Esophagus muscularis mucosa (tissue), 4 donors: ENCODE results near the gene SLC22A16. TPM values are rescaled to one million over a fixed set of nuclear protein-coding genes. Genes with fewer than 3 reads are reported as not detected.
A peak's percentile ranks its signal among the peaks of the same experiment; 100 is the strongest.

Source experiments
- DNase-seq: peaks from one replicate; pipeline ENCODE4 v3.0.0-alpha.2; 2017; ENCODE audit errors: extremely low spot score
- H3K27ac ChIP-seq, 4 donors: fragments of 200-600 bp; sonication (generic); replicated peaks in 1 of 4; 1 replicate in 3 of 4; 2 replicates in 1 of 4; pipeline ENCODE4 v1.5.1; 2016 to 2019; ENCODE audit warnings: mild to moderate bottlenecking in 1 of 4
- H3K27me3 ChIP-seq, 4 donors: fragments of 200-600 bp; sonication (generic); one replicate each; pipeline versions ENCODE4 v1.5.1 to v1.6.0; 2016 to 2019
- H3K36me3 ChIP-seq, 4 donors: fragments of 200-600 bp; sonication (generic); one replicate each; pipeline ENCODE4 v1.5.1; 2016 to 2019
- H3K4me1 ChIP-seq, 4 donors: fragments of 200-600 bp; sonication (generic); one replicate each; pipeline ENCODE4 v1.5.1; 2016 to 2019
- H3K4me3 ChIP-seq, 4 donors: fragments of 200-600 bp; sonication (generic); 1 replicate in 2 of 4; 2 replicates in 2 of 4; pipeline ENCODE4 v1.5.1; 2016 to 2019; ENCODE audit warnings: mild to moderate bottlenecking in 4 of 4, moderate library complexity in 1 of 4
- H3K9me3 ChIP-seq, 4 donors: fragments of 200-600 bp; sonication (generic); 1 replicate in 3 of 4; 2 replicates in 1 of 4; pipeline ENCODE4 v1.5.1; 2016 to 2019
- CTCF ChIP-seq, 3 experiments: fragments of 200-600 bp in 2 of 3; fragments of 450-650 bp in 1 of 3; sonication (generic) in 2 of 3; IDR thresholded peaks; one replicate each; pipeline ENCODE4 v1.5.1; 2017 to 2019; ENCODE audit warnings: antibody characterized with exemption in 3 of 3, mild to moderate bottlenecking in 2 of 3, moderate library complexity in 1 of 3
- EP300 ChIP-seq: sonication (generic); formaldehyde crosslinking; IDR thresholded peaks from one replicate; pipeline ENCODE4 v1.6.1; 2017; ENCODE audit warnings: antibody characterized with exemption
- POLR2A ChIP-seq: fragments of 450-650 bp; IDR thresholded peaks from one replicate; pipeline ENCODE4 v1.6.1; 2017; ENCODE audit warnings: antibody characterized with exemption, moderate library complexity, mild to moderate bottlenecking, low read depth
- POLR2AphosphoS5 ChIP-seq, 2 donors: sonication (generic); formaldehyde crosslinking; IDR thresholded peaks; one replicate each; pipeline ENCODE4 v1.6.1; 2017; ENCODE audit warnings: antibody characterized with exemption in 2 of 2
- WGBS: methylation state at CpG from one replicate; pipeline ENCODE4 v1.1.5; 2018; 5-methylcytosine and 5-hydroxymethylcytosine counted together
- intact Hi-C: fragments of 100-400 bp; cut with DNase I; formaldehyde crosslinking; loops from one replicate; pipeline ENCODE4 v1.15.1; 2023
- total RNA-seq, 4 donors: library from RNA; depleted of rRNA; stranded (reverse); fragments of >200 nt; gene quantifications; one replicate each; pipeline versions ENCODE4 v1.1.0 to v1.2.1, GENCODE V29; 2016

SLC22A16 gene
- total RNA-seq, 4 donors from 2014 or later, result 0.50 TPM; not detected in 3

DNA sequence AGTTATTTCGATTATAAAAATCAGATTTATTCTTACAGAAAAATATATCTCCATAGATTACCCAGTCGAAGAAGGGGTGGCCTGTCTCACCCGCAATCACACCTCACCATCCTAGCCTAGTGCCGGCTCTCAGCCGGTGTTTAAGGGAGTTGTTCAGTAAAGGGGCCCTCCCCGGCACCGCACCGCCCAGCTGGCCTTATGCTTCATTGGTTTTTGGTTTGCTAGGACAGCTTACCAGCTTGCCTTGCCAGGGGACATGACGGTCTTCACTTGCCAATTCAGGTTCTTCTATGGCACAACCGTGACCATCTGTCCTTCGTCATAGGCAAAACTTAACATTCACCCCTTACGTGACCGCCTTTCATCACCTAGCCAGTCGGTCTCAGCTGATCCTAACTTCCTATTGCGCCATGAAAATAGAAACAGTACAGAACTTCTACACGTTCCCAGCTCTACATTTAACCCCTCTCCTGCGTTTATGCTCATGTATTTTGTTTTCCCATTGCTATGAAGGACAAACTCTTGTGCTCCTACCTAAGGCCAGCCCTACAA is 44.7 kb upstream of the SLC22A16 start:
- H3K36me3 ChIP-seq, result no peaks in the 10 kb centered on the region
- WGBS, result 89% methylated on average over 17 of the region's 17 CpGs
- DNase-seq, result peak; percentile 29
- no peak overlapping the region for H3K4me3 ChIP-seq
- peaks cover 0 to 9% (median 7%) of the 10 kb centered on the region in 4 donors for H3K4me1 ChIP-seq
- H3K27me3 ChIP-seq, result no peaks in the 10 kb centered on the region
- TF ChIP-seq POLR2A (no peak), EP300 (no peak), POLR2AphosphoS5 (IDR thresholded peaks at IDR 0.05) (no peak), CTCF (IDR thresholded peaks at IDR 0.05) (no peak)
- H3K27ac ChIP-seq, result no peak overlapping the region
- intact Hi-C loops, result no loop called here
- no peaks in the 10 kb centered on the region for H3K9me3 ChIP-seq

GRCh38 chr6:110520209-110520965 is 44.0 kb upstream of the SLC22A16 start:
- Histone ChIP-seq H3K27me3 (no peaks in the 10 kb centered on the region), H3K4me1 (peaks cover 0 to 9% (median 7%) of the 10 kb centered on the region in 4 donors), H3K36me3 (no peaks in the 10 kb centered on the region), H3K9me3 (no peaks in the 10 kb centered on the region), H3K4me3 (no peak overlapping the region), H3K27ac (no peak overlapping the region)
- intact Hi-C loops, result no loop called here
- 81% methylated on average over 12 of the region's 12 CpGs for WGBS
- no peak for DNase-seq
- no peak for TF ChIP-seq POLR2AphosphoS5 (IDR thresholded peaks at IDR 0.05)
- no peak for TF ChIP-seq POLR2A
- TF ChIP-seq CTCF (IDR thresholded peaks at IDR 0.05), result no peak
- TF ChIP-seq EP300, result no peak

DNA sequence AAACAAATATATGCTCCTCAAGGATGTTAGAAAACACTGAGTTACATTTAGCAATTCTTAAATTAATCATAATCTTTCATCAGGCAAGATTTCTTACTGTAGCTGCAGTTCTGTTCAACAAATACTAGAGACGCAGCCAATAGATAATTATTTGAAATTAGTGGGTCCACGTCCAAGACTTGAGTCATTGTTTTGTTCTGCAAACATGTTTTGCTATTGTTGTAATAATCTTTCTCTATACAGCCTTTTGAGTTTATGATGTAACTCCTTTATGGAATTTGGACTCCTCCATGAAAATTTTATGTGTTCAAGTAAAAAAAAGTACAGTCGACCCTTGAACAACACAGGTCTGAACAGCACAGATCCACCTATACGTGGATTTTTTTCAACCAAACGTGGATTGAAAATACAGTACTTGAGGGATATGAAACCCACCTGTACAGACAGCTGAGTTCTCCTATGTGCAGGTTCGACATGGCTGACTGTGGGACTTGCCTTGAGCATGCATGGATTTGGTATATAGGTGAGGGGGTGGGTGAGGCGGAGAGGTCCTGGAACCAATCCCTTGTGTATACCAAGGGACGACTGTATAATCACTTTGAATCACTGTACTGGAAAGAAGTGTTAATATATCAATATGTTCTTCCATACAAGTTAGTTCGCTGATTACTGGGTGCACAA is 41.3 kb upstream of the SLC22A16 start:
- no peaks in the 10 kb centered on the region for H3K27me3 ChIP-seq
- 76% methylated on average over 9 of the region's 9 CpGs for WGBS

DNA sequence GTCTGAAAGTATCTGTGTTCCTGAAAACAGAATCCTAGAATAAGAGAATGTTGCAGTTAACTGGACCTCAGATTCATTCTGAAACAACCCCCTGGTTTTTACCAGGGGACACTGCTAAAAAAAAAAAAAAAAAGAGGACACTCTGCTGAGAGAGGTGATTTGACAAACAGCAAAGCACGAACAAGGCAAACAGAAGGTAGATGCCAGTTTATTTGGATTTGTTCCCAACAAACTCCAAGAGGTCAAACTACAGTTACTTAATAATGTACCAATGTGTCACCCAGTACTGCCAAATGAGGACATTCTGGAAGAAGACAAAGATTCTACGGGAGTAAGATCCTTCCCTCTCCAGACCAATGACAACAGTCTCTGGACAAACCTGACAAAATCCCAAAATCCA is 40.6 kb upstream of the SLC22A16 start:
- Histone ChIP-seq H3K36me3 (no peaks in the 10 kb centered on the region), H3K4me1 (peaks cover 0 to 18% (median 14%) of the 10 kb centered on the region in 4 donors), H3K27me3 (no peaks in the 10 kb centered on the region), H3K4me3 (no peak overlapping the region), H3K27ac (no peak overlapping the region), H3K9me3 (no peaks in the 10 kb centered on the region)
- 52% methylated on average over 2 of the region's 2 CpGs for WGBS
- DNase-seq, result no peak
- intact Hi-C loops, result no loop called here
- TF ChIP-seq POLR2AphosphoS5 (IDR thresholded peaks at IDR 0.05), result no peak
- TF ChIP-seq POLR2A, result no peak
- no peak for TF ChIP-seq CTCF (IDR thresholded peaks at IDR 0.05)
- no peak for TF ChIP-seq EP300

More for the DNA sequence above, 41.3 kb upstream of the SLC22A16 start:
- H3K4me1 ChIP-seq, result peaks cover 0 to 15% (median 12%) of the 10 kb centered on the region in 4 donors
- H3K27ac ChIP-seq, result no peak overlapping the region
- H3K36me3 ChIP-seq, result no peaks in the 10 kb centered on the region
- intact Hi-C loops, result no loop called here
- H3K4me3 ChIP-seq, result no peak overlapping the region
- H3K9me3 ChIP-seq, result no peaks in the 10 kb centered on the region
- peak; percentile 55 for DNase-seq
- no peak for TF ChIP-seq EP300

DNA sequence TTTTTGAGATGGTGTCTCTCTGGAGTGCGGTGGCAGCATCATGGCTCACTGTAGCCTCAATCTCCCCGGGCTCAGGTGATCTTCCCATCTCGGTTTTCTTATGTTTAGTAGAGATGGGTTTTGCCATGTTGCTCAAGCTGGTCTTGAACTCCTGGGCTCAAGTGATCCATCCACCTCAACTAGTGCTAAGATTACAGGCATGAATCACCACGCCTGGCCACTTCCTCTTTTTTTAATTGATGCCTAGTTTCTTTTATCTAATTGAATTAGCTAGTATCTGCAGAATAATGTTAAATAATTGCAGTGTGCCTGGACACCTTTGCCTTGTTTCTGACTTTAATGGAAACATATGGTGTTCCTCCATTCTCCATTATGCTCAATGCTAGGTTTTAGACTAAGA is 38.4 kb upstream of the SLC22A16 start:
- Histone ChIP-seq H3K4me1 (peaks cover 0 to 18% (median 14%) of the 10 kb centered on the region in 4 donors), H3K4me3 (no peak overlapping the region), H3K36me3 (no peaks in the 10 kb centered on the region), H3K9me3 (no peaks in the 10 kb centered on the region), H3K27me3 (no peaks in the 10 kb centered on the region), H3K27ac (no peak overlapping the region)
- TF ChIP-seq CTCF (IDR thresholded peaks at IDR 0.05), result no peak
- TF ChIP-seq POLR2AphosphoS5 (IDR thresholded peaks at IDR 0.05), result no peak
- TF ChIP-seq POLR2A, result no peak
- TF ChIP-seq EP300, result no peak
- DNase-seq, result no peak
- 83% methylated on average over 4 of the region's 4 CpGs for WGBS
- intact Hi-C loops, result no loop called here
